NCI-H2081 (cell line): ENCODE results near the gene USH2A.
A peak's percentile ranks its signal among the peaks of the same experiment; 100 is the strongest.
"Not testable (repeated sequence)": the region's sequence is repeated elsewhere in the genome, so short reads cannot be mapped to it uniquely, and the experiment has no call there.

Source experiments
- DNase-seq, 2 experiments: peaks; one replicate each; lab custom pipeline; 2025; lab: John Stamatoyannopoulos, UW

Gene USH2A

GRCh38 chr1:216194721-216195120, 228.5 kb downstream of the USH2A start:
- no peak for DNase-seq

- no peak for DNase-seq
These were observed 229.3 kb downstream of the USH2A start for GRCh38 chr1:216193839-216194443.

GRCh38 chr1:216190438-216190837, 232.8 kb downstream of the USH2A start:
- DNase-seq = no peak

GRCh38 chr1:216186816-216187215, 236.4 kb downstream of the USH2A start:
- DNase-seq = peak; percentile 37 to 51

- DNase-seq = no peak
These were observed 237.1 kb downstream of the USH2A start for GRCh38 chr1:216186141-216186540.

- no peak for DNase-seq
These were observed 239.0 kb downstream of the USH2A start for GRCh38 chr1:216184126-216184680.

GRCh38 chr1:216183454-216183853, 239.8 kb downstream of the USH2A start:
- DNase-seq = no peak

GRCh38 chr1:216183007-216183406, 240.2 kb downstream of the USH2A start:
- DNase-seq = peak in 1 of 2 experiments; percentile 19

GRCh38 chr1:216181590-216181989, 241.7 kb downstream of the USH2A start:
- DNase-seq = no peak

GRCh38 chr1:216178281-216178680, 245.0 kb downstream of the USH2A start:
- DNase-seq = no peak

GRCh38 chr1:216176970-216177369, 246.3 kb downstream of the USH2A start:
- DNase-seq = no peak

GRCh38 chr1:216175714-216176113, 247.5 kb downstream of the USH2A start:
- no peak for DNase-seq

- DNase-seq = no peak
These were observed 249.8 kb downstream of the USH2A start for GRCh38 chr1:216173376-216173995.

- DNase-seq = no peak
These were observed 253.9 kb downstream of the USH2A start for GRCh38 chr1:216169351-216169750.

- no peak for DNase-seq
These were observed 254.7 kb downstream of the USH2A start for GRCh38 chr1:216168546-216168945.

- DNase-seq = no peak
These were observed 269.2 kb downstream of the USH2A start for GRCh38 chr1:216154063-216154462.

- DNase-seq = no peak
These were observed 270.1 kb downstream of the USH2A start for GRCh38 chr1:216153130-216153529.

- DNase-seq = not testable (repeated sequence)
These were observed 277.7 kb downstream of the USH2A start for GRCh38 chr1:216145451-216146018.

GRCh38 chr1:216144661-216145450, 278.4 kb downstream of the USH2A start:
- no peak for DNase-seq

- no peak for DNase-seq
These were observed 280.3 kb downstream of the USH2A start for GRCh38 chr1:216142921-216143320.

GRCh38 chr1:216140730-216141524, 282.3 kb downstream of the USH2A start:
- peak; percentile 9 to 67 for DNase-seq
